GM10266 (cell line): ENCODE measurements around the gene KCTD11.
"Not testable (repeated sequence)": the region's sequence is repeated elsewhere in the genome, so short reads cannot be mapped to it uniquely, and the experiment has no call there.

Experiments
- DNase-seq: peaks from one replicate; pipeline ENCODE4 v3.0.0; 2012; ENCODE audit errors: extremely low spot score
- CTCF ChIP-seq: IDR thresholded peaks from 2 replicates; pipeline ENCODE4 v1.5.1; 2012; ENCODE audit warnings: mild to moderate bottlenecking, low read depth; ENCODE audit not compliant: control insufficient read depth, insufficient read depth; ENCODE audit errors: missing control alignments

The KCTD11 gene

GRCh38 chr17:7361906-7362305, 9.9 kb downstream of the KCTD11 start:
- DNase-seq = no peak
- no peak for TF ChIP-seq CTCF

DNA sequence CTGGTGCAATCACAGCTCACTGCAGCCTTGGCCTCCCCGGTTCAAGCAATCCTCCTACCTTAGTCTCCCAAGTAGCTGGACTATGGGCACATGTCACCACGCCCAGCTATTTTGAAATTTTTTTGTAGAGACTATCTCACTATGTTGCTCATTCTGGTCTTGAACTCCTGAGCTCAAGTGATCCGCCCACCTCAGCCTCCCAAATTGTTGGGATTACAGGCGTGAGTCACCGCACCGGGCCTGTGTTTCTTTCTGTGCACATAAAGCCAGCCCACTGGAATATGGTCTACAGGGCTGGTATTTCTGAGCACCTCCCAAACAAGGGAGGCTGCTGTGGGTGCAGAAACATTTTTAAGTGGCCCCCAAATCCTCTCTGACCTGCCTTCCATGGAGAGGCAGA, 11.3 kb downstream of the KCTD11 start:
- no peak for TF ChIP-seq CTCF
- DNase-seq = no peak

- not testable (repeated sequence) for DNase-seq
Observed at GRCh38 chr17:7365963-7366362, 14.0 kb downstream of the KCTD11 start.

DNA sequence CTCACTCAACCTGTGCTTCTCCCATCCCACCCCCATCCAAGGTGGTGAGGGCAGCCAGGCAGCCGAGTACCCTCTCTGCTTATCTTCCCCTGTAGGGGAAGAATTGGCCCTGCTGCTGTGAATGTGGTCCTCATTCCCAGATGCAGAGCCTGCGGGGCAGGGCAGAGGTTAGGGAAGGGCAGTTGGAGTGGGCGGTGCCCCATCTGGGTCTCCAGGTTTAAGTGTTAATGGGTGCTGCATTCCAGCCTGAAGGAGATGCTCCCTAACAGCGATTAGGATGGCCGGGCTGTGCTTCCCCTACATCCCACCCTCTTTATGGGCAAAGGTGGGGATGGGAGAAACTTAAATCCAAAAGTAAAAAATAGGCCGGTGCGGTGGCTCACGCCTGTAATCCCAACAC, 15.1 kb downstream of the KCTD11 start:
- no peak for DNase-seq

DNA sequence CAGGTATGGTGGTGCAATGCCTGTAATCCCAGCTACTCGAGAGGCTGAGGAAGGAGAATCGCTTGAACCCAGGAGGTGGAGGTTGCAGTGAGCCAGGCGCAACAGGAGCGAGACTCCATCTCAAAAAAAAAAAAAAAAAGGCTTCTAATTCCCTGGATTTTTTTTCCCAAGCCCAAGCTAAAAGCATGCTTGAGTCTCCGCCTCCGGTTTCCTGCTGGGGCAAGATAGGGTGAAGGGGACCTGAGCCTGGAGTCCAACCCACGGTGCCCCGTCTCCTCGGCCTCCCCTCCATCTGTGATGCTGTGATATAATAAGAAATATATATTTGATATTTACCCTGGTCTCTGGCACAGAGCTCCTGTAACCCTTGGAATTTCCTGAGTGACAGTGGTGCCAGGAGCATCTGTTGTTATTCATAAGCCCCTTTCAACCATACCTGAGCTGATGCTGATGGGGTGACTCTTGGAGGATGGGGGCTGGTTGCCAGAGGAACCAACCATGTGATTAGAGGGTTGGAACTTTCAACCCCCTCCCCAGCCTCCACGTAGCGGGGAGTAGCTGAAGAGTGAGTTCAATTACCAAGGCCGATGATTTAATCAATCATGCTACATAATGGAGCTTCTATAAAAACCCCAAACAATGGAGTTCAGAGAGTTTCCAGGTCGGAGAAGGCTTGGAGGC, 16.1 kb downstream of the KCTD11 start:
- no peak for DNase-seq

More for the DNA sequence above, 15.1 kb downstream of the KCTD11 start:
- no peak for TF ChIP-seq CTCF

DNA sequence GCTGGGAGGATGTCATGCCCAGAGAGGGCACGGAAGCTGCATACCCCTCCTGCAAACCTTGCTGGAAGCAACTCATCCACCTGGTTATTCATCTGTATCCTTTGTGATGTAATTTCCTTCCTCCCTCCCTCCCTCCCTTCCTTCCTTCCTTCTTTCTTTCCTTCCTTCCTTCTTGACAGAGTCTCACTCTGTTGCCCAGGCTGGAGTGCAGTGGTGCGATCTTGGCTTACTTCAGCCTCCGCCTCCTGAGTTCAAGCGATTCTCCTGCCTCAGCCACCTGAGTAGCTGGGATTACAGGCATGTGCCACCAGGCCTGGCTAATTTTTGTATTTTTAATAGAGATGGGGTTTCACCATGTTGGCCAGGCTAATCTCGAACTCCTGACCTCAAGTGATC, 16.6 kb downstream of the KCTD11 start:
- not testable (repeated sequence) for DNase-seq

More for the DNA sequence above, 16.1 kb downstream of the KCTD11 start:
- no peak for TF ChIP-seq CTCF

- TF ChIP-seq CTCF = no peak
Observed at GRCh38 chr17:7369825-7370224, 17.9 kb downstream of the KCTD11 start.

GRCh38 chr17:7370853-7371252, 18.9 kb downstream of the KCTD11 start:
- no peak for TF ChIP-seq CTCF
- DNase-seq = no peak

More at GRCh38 chr17:7369825-7370224, 17.9 kb downstream of the KCTD11 start:
- no peak for DNase-seq
